Adipose tissue (tissue), 3 donors: ENCODE data around the gene ELF2. TPM values are rescaled to one million over a fixed set of nuclear protein-coding genes. Genes with fewer than 3 reads are reported as not detected.
"Not testable (repeated sequence)": the region's sequence is repeated elsewhere in the genome, so short reads cannot be mapped to it uniquely, and the experiment has no call there.

Experiments
- H3K27ac ChIP-seq: one replicate; pipeline ENCODE4 v1.5.1; 2013; ENCODE audit warnings: low read depth, low read length
- WGBS, 3 donors: extraction: QIAGEN DNeasy Blood & Tissue Kit; methylation state at CpG; one replicate each; pipeline ENCODE4 v1.1.7; 2013; 5-methylcytosine and 5-hydroxymethylcytosine counted together
- polyA plus RNA-seq, 3 donors: library from polyadenylated mRNA; stranded (reverse); fragments of 200-250 nt; gene quantifications; one replicate each; pipeline ENCODE4 v1.2.3, GENCODE V29; 2013
- donor health status: healthy with polysubstance abuse.
- donor health status: Bipolar disorder and iron deficiency.
- donor health status: healthy.

Gene ELF2
- polyA plus RNA-seq, 3 donors = 11.8 to 17.0 (median 16.8) TPM

- no peak overlapping the region for H3K27ac ChIP-seq
- WGBS, 3 donors = 97 to 100% (median 100%) methylated on average over 1 of the region's 1 CpG
Measured at GRCh38 chr4:139153411-139154133, 23.4 kb downstream of the ELF2 start.

DNA sequence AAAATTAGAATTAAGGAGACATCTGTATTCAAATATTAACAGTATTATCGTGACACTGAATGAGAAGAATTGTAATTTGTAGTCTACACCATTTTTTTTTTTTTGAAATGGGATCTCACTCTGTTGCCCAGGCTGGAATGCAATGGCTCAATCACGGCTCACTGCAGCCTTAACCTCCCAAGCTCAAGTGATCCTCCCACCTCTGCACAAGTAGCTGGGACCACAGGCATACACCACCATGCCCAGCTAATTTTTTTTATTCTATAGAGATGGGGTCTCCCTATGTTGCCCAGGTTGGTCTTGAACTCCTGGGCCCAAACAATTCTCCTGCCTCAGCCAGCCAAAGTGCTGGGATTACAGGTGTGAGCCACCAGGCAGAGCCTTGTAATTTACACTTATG, 24.8 kb downstream of the ELF2 start:
- H3K27ac ChIP-seq = no peak overlapping the region
- 91 to 98% (median 94%) methylated on average over 2 of the region's 2 CpGs for WGBS, 3 donors

DNA sequence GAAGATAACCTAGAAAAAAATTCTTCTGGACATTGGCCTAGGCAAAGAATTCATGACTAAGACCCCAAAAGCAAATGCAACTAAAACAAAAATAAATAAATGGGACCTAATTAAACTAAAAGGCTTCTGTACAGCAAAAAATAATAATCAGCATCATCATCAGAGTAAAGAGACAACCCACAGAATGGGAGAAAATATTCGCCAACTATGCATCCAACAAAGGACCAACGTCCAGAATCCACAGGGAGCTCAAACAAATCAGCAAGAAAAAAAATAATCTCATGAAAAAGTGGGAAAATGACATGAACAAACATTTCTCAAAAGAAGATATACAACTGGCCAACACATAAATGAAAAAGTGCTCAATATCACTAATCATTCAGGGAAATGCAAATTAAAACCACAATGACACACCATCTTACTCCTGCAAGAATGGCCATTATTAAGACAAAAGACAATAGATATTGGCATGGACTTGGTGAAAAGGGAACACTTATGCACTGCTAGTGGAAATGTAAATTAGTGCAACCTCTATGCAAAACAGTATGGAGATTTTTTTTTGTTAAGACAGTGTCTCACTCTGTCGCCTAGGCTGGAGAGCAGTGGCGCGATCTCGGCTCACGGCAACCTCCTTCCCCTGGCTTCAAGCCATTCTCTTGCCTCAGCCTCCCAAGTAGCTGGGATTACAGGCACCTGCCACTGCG, 29.9 kb downstream of the ELF2 start:
- no peak overlapping the region for H3K27ac ChIP-seq
- WGBS, 3 donors = 91 to 98% (median 95%) methylated on average over 8 of the region's 8 CpGs

DNA sequence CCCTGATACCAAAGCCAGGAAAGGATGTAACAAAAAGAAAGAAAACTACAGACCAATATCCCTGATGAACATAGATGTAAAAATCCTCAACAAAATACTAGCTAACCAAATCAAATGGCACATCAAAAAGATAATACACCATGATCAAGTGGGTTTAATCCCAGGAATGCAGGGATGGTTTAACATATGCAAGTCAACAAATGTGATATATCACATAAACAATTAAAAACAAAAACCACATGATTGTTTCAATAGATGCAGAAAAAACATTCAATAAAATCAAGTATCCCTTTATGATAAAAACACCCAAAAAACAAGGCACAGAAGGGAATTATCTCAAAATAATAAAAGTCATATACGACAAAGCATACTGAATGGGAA, 31.5 kb downstream of the ELF2 start:
- no peak overlapping the region for H3K27ac ChIP-seq
- 99 to 100% (median 100%) methylated on average over 1 of the region's 1 CpG for WGBS, 3 donors

DNA sequence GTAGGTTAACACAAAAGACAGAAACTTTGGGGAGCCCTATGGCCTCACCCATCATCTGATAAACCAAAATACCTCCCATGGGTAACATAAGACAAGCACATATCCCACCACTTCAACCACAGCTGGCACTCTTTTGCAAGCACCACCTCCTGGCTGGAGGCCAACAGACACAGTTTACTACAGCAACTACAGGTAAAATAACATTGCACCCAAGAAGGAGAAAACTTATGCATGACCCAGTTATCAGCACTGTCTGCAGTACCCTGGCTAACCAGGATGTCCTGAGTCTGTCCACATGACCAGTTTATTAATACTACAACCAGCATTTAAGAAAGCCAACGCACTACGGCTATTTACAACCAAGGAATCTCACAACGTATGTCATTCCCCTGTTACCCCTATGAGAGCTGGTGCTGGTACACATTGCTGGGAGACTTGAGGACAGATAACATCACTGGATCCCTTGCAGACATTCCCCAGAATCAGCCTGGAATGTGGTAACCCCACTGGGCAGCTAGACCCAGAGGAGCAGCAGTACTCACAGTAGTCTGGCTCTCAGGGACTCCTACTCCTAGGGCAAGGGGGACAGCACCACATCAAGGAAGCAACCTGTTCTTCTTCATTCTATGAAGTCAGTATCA, 32.0 kb downstream of the ELF2 start:
- whole genome bisulfite sequencing, 3 donors = 94 to 95% (median 94%) methylated on average over 3 of the region's 3 CpGs
- H3K27ac ChIP-seq = no peak overlapping the region

- H3K27ac ChIP-seq = no peak overlapping the region
- 77 to 92% (median 81%) methylated on average over 7 of the region's 7 CpGs for WGBS, 3 donors
Measured at GRCh38 chr4:139144161-139144859, 32.7 kb downstream of the ELF2 start.

DNA sequence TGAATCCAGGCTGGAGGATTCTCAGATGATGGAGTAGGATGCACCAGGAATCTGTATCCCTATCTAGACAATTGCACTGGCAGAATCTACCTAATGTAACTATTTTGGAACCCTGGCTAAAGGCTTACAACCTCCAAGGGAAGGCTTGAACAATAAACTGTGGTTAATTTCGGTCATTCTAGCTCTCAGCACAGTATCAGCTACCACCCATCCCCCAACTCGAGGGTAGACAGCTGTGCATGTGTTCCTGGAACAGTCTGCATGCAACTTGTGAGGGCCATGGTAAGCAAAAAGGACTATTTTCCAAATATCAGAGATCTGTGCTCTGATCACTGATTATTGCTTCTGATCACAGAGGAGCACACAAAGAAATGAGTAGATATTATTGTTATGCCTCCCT, 34.0 kb downstream of the ELF2 start:
- WGBS, 3 donors = 67 to 79% (median 78%) methylated on average over 2 of the region's 2 CpGs
- no peak overlapping the region for H3K27ac ChIP-seq

GRCh38 chr4:139142087-139142486, 34.9 kb downstream of the ELF2 start:
- 64 to 86% (median 73%) methylated on average over 1 of the region's 1 CpG for WGBS, 3 donors
- no peak overlapping the region for H3K27ac ChIP-seq

DNA sequence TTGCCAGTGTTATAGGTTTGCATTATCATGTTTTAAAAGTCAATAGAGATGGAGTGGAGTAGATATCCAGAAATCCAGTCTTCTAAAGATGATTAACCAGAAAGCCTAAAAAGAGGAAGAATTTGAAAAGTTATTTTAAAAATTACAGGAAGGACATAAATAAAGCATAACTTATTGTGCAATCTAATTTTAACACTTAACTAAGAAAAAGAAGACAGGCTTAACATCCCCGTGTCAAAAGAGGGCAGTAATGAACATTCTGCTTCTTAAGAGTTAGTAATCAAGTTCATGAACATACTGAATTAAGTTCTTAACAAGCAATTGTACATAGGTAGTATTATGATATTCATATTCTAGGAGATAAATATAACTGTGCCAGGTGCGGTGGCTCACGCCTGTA, 39.3 kb downstream of the ELF2 start:
- no peak overlapping the region for H3K27ac ChIP-seq
- 80 to 98% (median 89%) methylated on average over 3 of the region's 3 CpGs for WGBS, 3 donors

GRCh38 chr4:139134403-139134802, 42.6 kb downstream of the ELF2 start:
- H3K27ac ChIP-seq = no peak overlapping the region

GRCh38 chr4:139131209-139131870, 45.7 kb downstream of the ELF2 start:
- 73 to 90% (median 87%) methylated on average over 3 of the region's 3 CpGs for WGBS, 3 donors
- no peak overlapping the region for H3K27ac ChIP-seq

GRCh38 chr4:139129206-139129605, 47.8 kb downstream of the ELF2 start:
- no peak overlapping the region for H3K27ac ChIP-seq
- 83 to 100% (median 92%) methylated on average over 3 of the region's 3 CpGs for WGBS, 3 donors

GRCh38 chr4:139126898-139127297, 50.1 kb downstream of the ELF2 start:
- WGBS, 3 donors = 62 to 89% (median 88%) methylated on average over 3 of the region's 3 CpGs

GRCh38 chr4:139123910-139124309, 53.1 kb downstream of the ELF2 start:
- 95 to 97% (median 97%) methylated on average over 2 of the region's 2 CpGs for WGBS, 3 donors
- H3K27ac ChIP-seq = no peak overlapping the region

More at GRCh38 chr4:139126898-139127297, 50.1 kb downstream of the ELF2 start:
- no peak overlapping the region for H3K27ac ChIP-seq

GRCh38 chr4:139118365-139118764, 58.7 kb downstream of the ELF2 start:
- no peak overlapping the region for H3K27ac ChIP-seq
- WGBS, 3 donors = 73 to 98% (median 90%) methylated on average over 1 of the region's 1 CpG

DNA sequence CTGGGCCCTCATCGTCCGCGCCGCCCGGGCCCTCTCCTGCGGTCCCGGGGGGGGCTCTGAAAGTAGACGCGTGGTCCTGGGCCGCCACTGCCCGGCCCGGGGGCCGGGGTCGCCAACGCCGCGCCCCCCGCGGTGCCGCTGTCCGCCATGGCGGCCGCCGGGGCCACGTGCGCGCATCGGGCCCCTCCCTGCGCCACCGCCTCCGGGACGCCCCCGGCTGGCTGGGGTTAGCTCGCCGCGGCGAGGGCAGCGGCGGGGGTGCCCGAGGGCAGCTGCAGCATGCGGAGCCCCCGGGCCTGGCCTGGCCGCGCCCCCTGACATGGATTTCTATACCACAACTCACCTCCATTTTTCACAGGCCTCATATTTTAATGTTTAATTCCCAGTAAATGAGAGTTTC, 61.8 kb downstream of the ELF2 start:
- WGBS, 3 donors = 97 to 99% (median 99%) methylated on average over 24 to 44 of the region's 44 CpGs
- H3K27ac ChIP-seq = no peak overlapping the region

- 95 to 97% (median 96%) methylated on average over 17 to 18 of the region's 18 CpGs for WGBS, 3 donors
- H3K27ac ChIP-seq = not testable (repeated sequence)
Measured at GRCh38 chr4:139114795-139115194, 62.2 kb downstream of the ELF2 start.

DNA sequence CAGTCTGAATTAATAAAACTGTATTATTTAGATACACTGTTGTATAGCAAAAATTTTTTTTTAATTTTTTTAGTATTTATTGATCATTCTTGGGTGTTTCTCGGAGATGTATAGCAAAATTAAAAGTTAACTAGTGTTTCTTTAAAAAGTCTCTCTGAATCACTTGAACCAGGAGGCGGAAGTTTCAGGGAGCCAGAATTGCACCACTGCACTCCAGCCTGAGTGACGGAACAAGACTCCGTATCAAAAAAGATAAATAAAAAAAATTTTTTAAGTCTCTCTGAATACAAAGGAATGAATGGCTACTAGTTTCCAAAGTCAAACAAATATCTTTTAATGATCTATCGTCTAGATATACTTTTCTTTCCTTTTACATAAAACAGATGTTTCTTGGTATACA, 64.4 kb downstream of the ELF2 start:
- no peak overlapping the region for H3K27ac ChIP-seq
- WGBS, 3 donors = 85 to 94% (median 93%) methylated on average over 5 of the region's 5 CpGs
